T-helper 22 cell (primary cell): ENCODE data around the gene ZNF70.

ENCODE experiments used
- DNase-seq: peaks from one replicate; pipeline ENCODE4 v3.0.0-alpha.2; 2020; ENCODE audit warnings: low read depth

ZNF70 gene

GRCh38 chr22:23692598-23693291 is 58.2 kb downstream of the ZNF70 start:
- DNase-seq: no peak

- DNase-seq: no peak
Observed at GRCh38 chr22:23691748-23692423, 59.0 kb downstream of the ZNF70 start.

GRCh38 chr22:23690713-23691112 is 60.2 kb downstream of the ZNF70 start, which contains the start of gene RGL4:
TSS of gene RGL4 (plus strand) at chr22:23691013. CDS start at chr22:23692031, 1,018 bp downstream.
- no peak for DNase-seq

- no peak for DNase-seq
Observed at GRCh38 chr22:23689414-23689813, 61.5 kb downstream of the ZNF70 start.
